Umbilical cord (tissue), 2 donors: ENCODE data around the gene SCYGR7. TPM values are rescaled to one million over a fixed set of nuclear protein-coding genes. Genes with fewer than 3 reads are reported as not detected.
"Not testable (repeated sequence)": the region's sequence is repeated elsewhere in the genome, so short reads cannot be mapped to it uniquely, and the experiment has no call there.

Experiments used
- DNase-seq: peaks from one replicate; pipeline ENCODE4 v3.0.0-alpha.2; 2015; ENCODE audit warnings: low spot score
- total RNA-seq: library from RNA; depleted of rRNA; stranded (reverse); fragments of >200 nt; gene quantifications from one replicate; pipeline ENCODE4 v1.2.3, GENCODE V29; 2014; ENCODE audit warnings: low replicate concordance; ENCODE audit not compliant: insufficient read depth

SCYGR7 gene, protein sequence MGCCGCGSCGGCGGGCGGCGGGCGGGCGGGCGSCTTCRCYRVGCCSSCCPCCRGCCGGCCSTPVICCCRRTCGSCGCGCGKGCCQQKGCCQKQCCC
- total RNA-seq = not detected

GRCh38 chr2:227728035-227728434, at the start of gene SCYGR7:
Gene SCYGR7, plus strand, starts transcription at chr2:227728335. Its CDS starts 0 bp downstream, at chr2:227728335.
- no peak for DNase-seq

GRCh38 chr2:227684258-227684657, 43.9 kb upstream of the SCYGR7 start:
- no peak for DNase-seq

DNA sequence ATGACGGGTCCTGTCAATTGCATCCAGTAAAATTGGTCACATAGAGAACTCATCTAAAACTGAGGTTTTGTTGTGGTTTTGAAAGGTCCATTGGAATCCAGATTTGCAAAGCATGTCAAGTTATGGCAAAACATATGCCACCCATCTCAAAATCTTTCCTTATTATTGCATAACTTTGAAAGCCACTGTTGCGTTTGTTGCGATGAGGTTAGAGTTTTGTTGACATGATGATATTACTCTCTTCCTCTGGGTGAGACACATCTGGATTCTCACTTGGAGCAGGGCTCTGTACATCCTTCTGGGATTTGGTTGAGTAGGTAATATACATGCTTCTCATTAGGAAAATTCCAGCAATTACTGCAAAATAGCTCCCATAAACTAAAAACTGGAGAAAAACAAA, 40.9 kb upstream of the SCYGR7 start:
- no peak for DNase-seq

DNA sequence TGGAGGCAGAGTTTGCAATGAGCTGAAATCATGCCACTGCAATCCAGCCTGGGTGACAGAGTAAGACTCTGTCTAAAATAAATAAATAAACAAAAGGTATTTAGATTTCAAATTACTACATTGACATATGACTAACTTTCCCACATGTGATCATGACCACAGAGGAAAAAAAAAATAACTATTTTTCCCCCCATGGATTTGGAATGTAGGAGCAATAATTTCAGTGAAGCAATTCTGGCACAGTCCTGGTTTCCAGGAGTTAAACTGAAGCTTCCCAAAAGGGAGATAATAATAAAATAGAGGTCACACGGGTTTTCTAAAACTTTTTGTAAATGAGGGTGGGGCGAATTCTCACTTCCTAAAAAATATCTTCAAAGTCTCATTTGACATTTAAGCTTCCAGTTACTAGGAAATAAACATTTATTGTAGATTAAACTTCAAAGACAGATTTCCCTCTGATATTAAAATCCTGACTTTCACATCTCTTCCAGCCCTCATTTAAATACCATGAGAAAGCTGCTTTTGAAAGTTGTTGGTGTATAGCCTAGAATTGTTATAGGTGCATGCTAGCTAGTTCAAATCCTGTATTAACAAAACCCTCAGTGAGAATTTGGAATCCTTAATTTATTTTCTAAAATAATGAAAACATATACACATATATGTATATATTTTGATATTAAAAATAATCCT, 31.0 kb upstream of the SCYGR7 start:
- no peak for DNase-seq

GRCh38 chr2:227701556-227701955, 26.6 kb upstream of the SCYGR7 start:
- no peak for DNase-seq

DNA sequence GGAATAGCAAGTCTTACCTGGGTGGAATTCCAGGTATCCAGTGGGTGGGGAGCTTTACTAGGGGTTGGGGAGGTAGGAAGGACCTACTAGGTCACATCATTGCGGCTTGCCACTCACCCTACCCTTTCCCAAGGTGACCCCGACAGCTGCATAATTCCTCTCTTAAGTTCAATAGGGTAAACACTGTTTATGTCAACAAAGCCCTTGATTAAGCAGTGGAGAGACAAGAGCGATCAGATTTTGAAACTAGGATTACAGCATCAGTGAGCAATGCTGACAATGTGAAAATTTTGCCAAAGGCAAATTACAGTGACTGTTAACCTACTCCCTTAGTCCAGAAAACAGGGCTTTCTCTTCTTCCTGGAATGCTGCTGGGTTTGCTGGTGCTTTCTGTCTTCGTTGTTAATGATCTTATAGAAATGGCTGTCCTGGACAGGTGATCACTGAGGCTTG, 24.8 kb upstream of the SCYGR7 start:
- DNase-seq = peak; percentile 42

DNA sequence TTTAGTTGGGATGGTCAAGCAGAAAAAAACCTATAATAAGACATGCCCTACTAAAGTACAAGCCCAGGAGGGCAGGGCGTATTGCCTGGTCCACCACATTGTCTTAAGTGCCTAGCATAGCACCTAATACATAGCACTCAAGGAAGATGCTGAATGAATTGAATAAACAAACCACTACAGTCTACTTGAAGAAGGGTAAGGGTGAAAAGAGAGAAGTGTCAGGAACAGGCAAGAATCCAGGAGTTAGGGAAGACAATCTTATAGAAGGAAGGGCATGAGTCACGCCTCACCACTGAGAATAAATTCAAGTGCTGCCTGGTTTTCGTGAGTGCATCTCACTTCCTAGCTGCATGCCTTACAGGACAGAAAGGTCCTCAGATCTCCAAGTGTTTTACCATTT, 24.2 kb upstream of the SCYGR7 start:
- no peak for DNase-seq

- no peak for DNase-seq
These were observed 21.3 kb upstream of the SCYGR7 start for GRCh38 chr2:227706859-227707258.

DNA sequence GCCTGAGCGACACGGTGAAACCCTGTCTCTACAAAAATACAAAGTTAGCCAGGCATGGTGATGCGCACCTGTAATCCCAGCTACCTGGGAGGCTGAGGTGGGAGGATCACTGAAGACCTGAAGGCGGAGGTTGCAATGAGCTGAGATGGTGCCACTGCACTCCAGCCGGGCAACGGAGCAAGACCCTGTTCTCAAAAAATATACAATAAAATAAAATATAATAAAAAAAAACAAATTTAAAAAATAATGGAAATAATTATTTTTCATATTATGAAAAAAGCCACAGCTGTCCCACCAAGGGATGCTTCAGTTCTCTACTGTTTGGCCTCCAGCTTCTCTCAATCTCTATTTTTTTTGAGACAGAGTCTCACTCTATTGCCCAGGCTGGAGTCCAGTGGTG, 20.7 kb upstream of the SCYGR7 start:
- DNase-seq = no peak

DNA sequence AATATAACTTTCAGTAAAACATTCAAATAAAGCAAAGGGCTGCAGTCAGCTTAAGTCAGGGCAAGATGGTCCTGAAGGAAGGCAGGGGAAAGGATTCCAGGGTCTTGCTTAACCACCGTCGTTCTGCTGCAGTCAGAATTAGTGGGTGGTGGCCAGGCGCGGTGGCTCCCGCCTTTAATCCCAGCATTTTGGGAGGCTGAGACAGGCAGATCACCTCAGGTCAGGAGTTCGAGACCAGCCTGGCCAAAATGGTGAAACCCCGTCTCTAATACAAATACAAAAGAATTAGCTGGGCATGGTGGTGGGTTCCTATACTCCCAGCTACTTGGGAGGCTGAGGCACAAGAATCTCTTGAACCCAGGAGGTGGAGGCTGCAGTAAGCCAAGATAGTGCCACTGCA, 17.1 kb upstream of the SCYGR7 start:
- no peak for DNase-seq

- DNase-seq = peak; percentile 11
These were observed 14.8 kb upstream of the SCYGR7 start for GRCh38 chr2:227713291-227713690.

- DNase-seq = no peak
These were observed 11.6 kb upstream of the SCYGR7 start for GRCh38 chr2:227716501-227716900.

GRCh38 chr2:227717687-227718567, 10.2 kb upstream of the SCYGR7 start, which contains the start of gene SLC19A3:
Gene SLC19A3, minus strand, starts transcription at chr2:227718028. Its CDS starts 15,710 bp downstream, at chr2:227702318.
- peak; percentile 95 for DNase-seq

- DNase-seq = no peak
These were observed 8.5 kb upstream of the SCYGR7 start for GRCh38 chr2:227719641-227720040.

GRCh38 chr2:227720680-227721079, 7.5 kb upstream of the SCYGR7 start:
- no peak for DNase-seq

GRCh38 chr2:227722821-227723220, 5.3 kb upstream of the SCYGR7 start:
- peak; percentile 9 for DNase-seq

- DNase-seq = no peak
These were observed 3.6 kb upstream of the SCYGR7 start, which contains the start of gene SCYGR6 for GRCh38 chr2:227724394-227725039. Gene SCYGR6, minus strand, starts transcription at chr2:227724757. Its CDS starts 0 bp downstream, at chr2:227724757.

DNA sequence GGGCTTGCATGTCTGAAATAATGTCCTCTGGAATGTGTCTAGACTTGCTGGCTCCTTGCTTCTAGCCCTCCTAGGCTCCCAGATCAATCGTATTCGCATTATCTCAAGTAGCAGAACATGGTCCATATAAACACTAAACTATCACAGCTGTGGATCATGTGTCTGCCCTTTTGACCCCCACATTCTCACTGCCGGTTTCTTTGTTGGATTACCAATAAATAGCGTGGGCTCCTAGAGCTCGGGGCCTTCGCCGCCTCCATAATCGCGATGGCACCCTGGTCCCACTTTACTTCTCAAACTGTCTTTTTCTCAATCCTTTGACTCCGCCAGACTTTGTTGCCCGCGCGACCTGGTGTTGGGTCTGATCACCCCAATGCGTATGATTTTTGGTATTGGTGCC, 11.2 kb downstream of the SCYGR7 start:
- DNase-seq = no peak

- not testable (repeated sequence) for DNase-seq
These were observed 12.6 kb downstream of the SCYGR7 start for GRCh38 chr2:227740705-227741104.

DNA sequence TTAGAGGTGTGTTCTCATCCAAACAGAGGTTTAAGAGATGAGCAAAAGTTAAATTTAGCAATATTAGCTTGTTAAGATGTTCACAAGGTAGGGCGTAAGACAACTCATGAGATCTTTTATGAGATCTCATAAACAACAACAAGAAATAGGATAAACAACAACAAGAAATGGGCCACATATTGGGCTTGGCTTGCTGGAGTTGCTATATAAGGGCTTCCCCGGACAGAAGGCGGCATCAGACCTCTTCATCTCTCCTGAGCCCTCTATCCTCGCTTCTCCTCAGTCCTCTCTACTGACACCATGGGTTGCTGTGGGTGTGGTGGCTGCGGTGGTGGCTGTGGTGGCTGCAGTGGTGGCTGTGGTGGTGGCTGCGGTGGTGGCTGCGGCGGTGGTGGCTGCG, 17.5 kb downstream of the SCYGR7 start, which contains the start of gene SCYGR8:
TSS of gene SCYGR8 (plus strand) at position 301 of the 400 bp plus-strand sequence. CDS start at position 301, 0 bp downstream.
- DNase-seq = no peak

DNA sequence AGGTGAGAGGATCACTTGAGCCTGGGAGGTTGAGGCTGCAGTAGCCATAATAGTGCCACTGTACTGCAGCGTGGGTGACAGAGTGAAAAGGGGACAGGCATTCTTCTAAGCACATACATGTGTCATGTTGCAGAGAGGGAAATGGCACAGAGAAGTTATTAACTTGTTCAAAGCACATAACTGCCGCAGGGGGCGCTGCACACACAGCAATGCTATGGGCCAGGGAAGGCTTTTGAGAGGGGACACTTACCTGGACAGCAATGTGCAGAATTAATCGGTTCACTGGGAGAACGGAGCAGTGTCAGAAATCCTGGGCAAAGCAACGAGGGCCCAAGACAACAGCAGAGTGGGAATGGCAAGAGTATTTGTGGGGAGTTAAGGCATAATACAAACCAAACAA, 19.9 kb downstream of the SCYGR7 start:
- DNase-seq = no peak

DNA sequence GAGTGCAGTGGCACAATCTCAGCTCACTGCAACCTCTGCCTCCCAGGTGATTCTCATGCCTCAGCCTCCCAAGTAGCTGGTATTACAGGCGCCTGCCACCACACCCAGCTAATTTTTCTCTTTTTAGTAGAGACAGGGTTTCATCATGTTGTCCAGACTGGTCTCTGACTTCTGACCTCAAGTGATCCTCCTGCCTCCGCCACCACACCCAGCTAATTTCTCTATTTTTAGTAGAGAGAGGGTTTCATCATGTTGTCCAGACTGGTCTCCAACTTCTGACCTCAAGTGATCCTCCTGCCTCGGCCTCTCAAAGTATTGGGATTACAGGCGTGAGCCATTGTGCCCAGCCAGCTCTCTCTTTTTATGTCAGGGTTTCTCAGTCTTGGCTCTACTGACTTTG, 28.1 kb downstream of the SCYGR7 start:
- not testable (repeated sequence) for DNase-seq
